PC-3 (cell line): ENCODE measurements around the gene ADI1.

Source experiments
- CTCF ChIP-seq: fragments of 300-600 bp; sonication (generic); conservative IDR thresholded peaks from 2 replicates; pipeline ENCODE4 v1.5.1; 2017; ENCODE audit warnings: antibody characterized with exemption, low read depth, mild to moderate bottlenecking, low read length
- EZH2 ChIP-seq: fragments of 300-600 bp; sonication (generic); IDR thresholded peaks from one replicate; pipeline ENCODE4 v1.6.1; 2017; ENCODE audit warnings: antibody characterized with exemption, mild to moderate bottlenecking, low read length; ENCODE audit not compliant: unreplicated experiment

- TF ChIP-seq CTCF (no peak), EZH2 (no peak)
Observed at GRCh38 chr2:3481736-3482362, 37.5 kb downstream of the ADI1 start.
